Cerebellar cortex (tissue), 1 donor: ENCODE measurements around the gene DLGAP1.

Source experiments
- DNase-seq: peaks from one replicate; pipeline ENCODE4 v3.0.0-alpha.2; 2015; ENCODE audit warnings: low spot score

The DLGAP1 gene

GRCh38 chr18:3816610-3817363, 638.3 kb downstream of the DLGAP1 start:
- DNase-seq: no peak

GRCh38 chr18:3815991-3816390, 639.1 kb downstream of the DLGAP1 start:
- DNase-seq: no peak

DNA sequence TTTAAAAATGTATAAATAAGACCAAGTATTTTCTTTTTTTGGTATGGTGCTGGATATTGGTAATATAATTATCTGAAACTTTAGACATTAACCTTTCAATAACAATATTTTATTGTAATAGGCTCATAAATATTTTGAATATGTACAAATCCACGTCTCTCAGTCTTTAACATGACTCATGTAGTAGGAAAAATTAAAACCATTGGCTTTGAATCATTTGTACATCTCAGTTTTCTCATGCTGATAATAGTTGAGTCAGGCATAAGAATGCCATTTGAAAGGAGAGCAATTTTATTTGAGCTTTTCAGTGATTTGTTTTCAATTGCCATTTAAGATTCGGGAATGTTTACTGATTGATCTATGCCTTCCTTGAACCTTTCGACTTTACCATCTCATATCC, 640.3 kb downstream of the DLGAP1 start:
- no peak for DNase-seq

GRCh38 chr18:3810296-3810695, 644.8 kb downstream of the DLGAP1 start:
- no peak for DNase-seq

- no peak for DNase-seq
Measured at GRCh38 chr18:3808985-3809780, 645.9 kb downstream of the DLGAP1 start.

DNA sequence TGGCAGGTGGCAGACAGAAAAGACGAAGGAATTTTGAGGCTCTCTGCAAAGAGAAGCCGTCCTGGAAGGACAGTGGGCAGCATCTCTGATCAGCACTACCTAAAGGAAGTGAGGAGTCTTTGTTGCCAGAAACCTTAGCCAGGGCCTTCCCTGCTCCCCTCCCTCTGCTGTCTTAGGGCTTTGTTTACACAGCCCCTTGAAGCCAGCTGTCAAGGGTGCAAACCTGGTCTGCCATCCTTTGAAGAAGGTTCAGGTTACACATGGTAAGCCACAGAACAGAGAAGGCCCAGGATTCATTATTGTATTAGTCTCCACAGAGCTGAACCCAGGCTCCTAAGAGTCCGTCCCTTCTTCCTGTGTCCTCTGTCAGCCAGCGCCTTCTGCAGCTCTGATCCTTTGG, 648.5 kb downstream of the DLGAP1 start:
- DNase-seq: no peak

DNA sequence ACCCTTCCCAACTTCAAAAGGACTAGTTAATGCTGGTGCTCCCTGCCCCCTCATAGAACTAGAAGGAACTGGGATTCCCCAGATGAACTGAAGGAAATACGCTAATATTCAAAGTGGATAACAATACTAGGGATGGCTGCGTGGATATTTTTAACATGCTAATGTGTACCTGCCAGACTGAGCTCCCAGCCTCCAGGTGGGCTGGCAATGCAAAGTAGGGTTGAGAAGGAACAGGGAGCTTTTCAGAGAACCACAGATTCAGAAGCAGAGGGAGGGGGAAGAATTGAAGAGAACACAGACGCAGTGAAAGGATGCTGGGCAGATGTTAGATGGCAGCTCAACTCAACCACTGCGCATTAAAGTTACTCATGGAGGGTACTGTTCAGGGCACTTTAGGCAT, 650.8 kb downstream of the DLGAP1 start:
- DNase-seq: no peak

DNA sequence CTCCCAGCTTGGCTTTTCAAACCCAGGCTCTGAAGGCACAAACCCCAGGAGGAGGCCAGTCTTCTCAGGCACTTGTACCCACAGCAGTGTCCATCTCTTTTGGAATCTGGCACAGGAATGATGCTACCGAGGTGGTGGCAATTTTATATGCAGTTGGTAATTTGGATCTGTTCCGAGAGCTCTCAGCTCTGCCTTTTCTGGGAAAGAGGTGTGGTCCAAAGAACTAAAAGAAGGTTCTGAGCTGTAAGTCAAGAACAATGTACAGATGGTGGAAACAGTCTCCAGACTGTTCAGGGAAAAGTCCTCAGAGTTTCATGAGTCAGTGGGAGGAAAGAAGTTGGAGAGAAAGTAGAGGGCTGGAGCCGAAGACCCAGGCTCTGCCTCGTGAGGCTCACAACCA, 651.8 kb downstream of the DLGAP1 start:
- no peak for DNase-seq

DNA sequence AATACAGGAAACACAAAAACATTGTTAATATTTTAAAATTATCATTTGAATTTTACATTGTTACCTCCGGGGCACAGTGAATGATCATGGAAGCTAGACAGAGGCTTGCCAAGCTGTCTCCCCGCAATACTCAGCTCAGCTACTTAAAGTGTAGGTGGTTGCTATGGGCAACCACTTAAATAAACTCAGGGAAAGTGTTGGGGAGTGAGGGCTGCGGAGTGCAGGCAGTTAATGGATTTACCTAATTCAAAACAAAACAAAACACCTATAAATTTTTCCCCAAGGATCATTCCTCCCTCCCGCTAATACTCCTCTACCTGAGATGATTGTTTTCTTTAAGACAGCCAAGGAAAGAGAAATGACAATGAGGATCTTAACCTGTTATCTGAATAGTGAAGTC, 655.6 kb downstream of the DLGAP1 start:
- no peak for DNase-seq

DNA sequence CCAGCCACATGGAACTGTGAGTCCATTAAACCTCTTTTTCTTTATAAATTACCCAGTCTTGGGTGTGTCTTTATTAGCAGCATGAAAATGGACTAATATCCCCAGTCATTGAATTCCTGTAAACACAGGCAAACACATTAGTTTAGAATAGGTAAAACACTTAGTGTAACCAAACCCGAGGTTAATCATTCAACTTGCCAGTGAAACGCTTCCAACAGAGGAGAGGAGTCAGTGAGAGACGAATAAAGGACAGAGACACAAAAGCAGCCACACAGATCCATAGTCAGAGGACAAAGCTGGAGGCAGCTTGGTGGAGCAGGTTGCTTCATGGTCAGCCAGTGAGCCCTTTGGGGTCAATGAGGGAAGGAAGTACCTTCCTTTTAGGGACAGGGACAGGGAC, 657.1 kb downstream of the DLGAP1 start:
- DNase-seq: no peak

GRCh38 chr18:3796434-3796833, 658.7 kb downstream of the DLGAP1 start:
- DNase-seq: no peak

DNA sequence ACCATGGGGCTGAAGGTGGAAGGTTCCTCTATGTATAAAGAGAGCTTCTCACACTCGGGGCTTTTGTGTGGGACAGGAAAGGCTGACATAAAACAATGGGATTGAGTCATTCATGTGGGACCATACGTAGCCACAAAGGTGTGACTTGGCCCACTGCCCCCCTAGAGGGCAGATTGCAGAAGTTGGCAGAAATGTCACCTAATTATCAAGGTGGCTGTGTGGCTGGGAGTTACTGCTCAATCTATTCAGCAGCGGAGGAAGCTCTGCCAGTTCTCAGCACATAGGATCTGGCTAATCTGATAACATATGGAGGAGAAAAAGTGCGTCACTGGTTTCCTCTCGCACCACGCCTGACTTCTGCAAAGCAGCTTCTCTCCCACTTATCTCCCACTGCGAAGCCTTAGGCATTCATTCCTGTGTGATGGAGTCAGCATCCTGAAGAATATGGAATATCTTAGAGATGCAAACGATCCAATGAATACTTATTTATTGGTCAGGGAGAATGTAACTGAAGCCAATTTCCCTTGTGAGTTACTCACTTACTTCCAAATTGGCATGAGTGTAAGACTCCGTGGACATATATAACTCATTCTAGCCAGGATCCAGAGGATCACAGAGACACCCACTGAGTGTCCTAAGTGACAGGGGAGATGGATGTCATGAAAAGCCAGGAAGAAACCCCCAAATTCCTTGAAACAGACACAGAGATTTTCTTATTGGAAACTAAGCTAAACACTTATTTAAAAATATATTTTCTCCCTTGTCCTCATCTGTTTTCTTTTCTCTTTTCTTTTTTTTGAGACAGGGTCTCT, 660.4 kb downstream of the DLGAP1 start:
- DNase-seq: peak; percentile 97

DNA sequence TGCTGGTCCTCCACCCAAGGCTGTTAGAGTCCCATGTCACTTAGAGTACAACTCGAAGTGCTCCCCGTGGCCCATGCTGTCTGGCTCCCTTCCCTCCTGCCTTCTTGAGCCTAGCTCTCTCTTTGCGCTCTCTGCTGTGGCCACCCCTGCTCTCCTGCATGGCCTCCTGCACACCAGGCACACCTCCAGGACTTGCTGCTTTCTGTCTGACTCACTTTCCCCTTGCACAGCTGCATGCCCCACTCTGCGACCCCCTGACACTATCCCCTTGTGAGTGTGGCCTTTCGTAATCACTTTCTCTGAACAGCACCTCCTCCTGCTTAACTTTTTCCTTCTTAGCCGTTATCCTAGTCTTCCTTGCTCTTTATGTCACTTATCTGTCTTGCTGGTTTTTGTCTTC, 661.6 kb downstream of the DLGAP1 start:
- no peak for DNase-seq

- no peak for DNase-seq
Measured at GRCh38 chr18:3793111-3793510, 662.0 kb downstream of the DLGAP1 start.

- peak; percentile 94 for DNase-seq
Measured at GRCh38 chr18:3792711-3793110, 662.4 kb downstream of the DLGAP1 start.

DNA sequence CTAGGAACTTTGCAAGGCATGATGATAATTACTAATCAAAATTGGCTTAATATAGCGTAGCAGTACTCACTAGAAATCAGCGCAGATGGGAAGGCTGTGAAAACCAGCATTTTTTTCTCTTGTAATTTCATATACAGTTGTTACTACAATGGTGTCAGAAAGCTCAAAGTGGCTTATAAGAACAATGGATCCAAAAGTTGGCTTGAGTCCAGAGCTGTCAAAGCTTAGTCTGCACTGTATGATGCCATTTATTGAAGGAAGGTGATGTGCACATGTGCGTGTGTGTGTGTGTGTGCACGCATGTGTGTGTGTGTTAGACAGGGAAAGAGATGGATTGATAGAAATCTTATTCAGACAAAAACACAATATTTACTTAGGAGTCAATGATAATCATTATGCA, 663.9 kb downstream of the DLGAP1 start:
- DNase-seq: no peak

DNA sequence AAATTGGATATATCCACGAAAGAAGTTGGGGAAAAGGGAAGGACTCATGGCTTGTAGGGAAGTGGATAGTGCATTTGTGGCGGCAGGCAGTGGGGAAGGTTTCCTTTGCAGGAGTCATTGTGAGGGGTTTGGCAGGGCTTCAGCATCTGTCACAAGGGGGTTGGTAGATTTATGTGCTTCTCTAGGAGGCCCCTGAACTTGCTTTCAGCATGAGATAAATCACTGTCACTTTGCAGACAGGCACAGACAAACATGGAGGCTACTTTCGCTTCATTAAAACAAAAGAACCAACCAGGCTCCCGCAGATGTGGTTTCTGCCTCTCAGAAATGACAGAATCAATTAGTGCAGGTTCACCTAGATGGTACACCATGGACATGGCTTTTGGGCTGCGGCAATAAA, 664.4 kb downstream of the DLGAP1 start:
- no peak for DNase-seq

GRCh38 chr18:3789525-3789924, 665.6 kb downstream of the DLGAP1 start:
- no peak for DNase-seq

- no peak for DNase-seq
Measured at GRCh38 chr18:3784949-3785348, 670.2 kb downstream of the DLGAP1 start.

GRCh38 chr18:3782901-3783300, 672.2 kb downstream of the DLGAP1 start:
- DNase-seq: no peak

GRCh38 chr18:3777719-3778118, 677.4 kb downstream of the DLGAP1 start:
- DNase-seq: no peak

DNA sequence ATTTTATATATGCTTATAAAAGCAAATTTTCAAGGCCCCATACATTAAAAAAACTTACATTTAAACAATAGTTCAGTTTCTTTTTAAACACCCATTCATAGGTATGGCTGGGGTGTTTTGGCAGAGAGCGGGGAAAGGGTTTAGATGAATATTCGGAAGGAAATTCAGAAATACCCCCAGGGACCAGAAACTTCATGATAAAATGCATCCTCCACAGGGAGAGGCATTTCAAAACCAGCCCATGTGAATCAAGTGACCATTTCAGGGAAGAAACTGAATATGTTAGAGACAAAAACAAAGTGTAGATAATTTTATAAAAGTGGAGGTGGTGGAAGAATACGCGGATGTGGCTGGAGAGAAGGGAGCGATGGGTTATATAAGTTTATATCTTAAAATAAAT, 678.0 kb downstream of the DLGAP1 start:
- DNase-seq: no peak

DNA sequence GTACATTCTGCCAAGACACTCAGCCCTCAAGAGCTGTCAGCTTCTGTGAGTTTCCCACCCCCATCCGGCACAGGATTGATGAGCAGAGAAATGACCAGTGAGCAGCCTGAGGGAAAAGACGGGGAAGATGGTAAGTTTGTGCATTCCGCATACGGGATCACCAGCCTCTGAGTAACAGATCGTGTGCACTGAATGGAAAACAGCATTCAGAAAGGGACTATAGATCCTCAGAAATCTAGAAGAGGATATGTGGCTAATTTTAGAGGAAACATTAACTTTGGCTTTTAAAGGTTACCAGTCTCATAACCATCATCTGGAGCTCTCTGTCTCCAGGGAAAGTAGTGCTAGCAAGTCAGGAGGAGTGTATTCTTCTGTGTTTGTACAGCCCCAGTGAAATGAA, 679.1 kb downstream of the DLGAP1 start:
- no peak for DNase-seq
